H7 (cell line): ENCODE results near the gene ELN. TPM values are rescaled to one million over a fixed set of nuclear protein-coding genes. Genes with fewer than 3 reads are reported as not detected.
A peak's percentile ranks its signal among the peaks of the same experiment; 100 is the strongest.
"Not testable (repeated sequence)": the region's sequence is repeated elsewhere in the genome, so short reads cannot be mapped to it uniquely, and the experiment has no call there.

Experiments
- DNase-seq: peaks from one replicate; pipeline ENCODE4 v3.0.0; 2012
- H3K27me3 ChIP-seq: 2 replicates; pipeline ENCODE4 v1.6.0; 2011; ENCODE audit warnings: mild to moderate bottlenecking, low read length; ENCODE audit not compliant: control insufficient read depth, insufficient read depth
- H3K36me3 ChIP-seq: replicated peaks from 2 replicates; pipeline ENCODE4 v1.5.1; 2011; ENCODE audit warnings: low read length; ENCODE audit not compliant: control insufficient read depth, insufficient read depth
- H3K4me3 ChIP-seq: 2 replicates; pipeline ENCODE4 v1.5.1; 2011; ENCODE audit warnings: low read depth, mild to moderate bottlenecking, control low read depth, low read length, moderate library complexity; ENCODE audit not compliant: insufficient read depth
- total RNA-seq: library from RNA; depleted of rRNA; stranded (reverse); fragments of >200 nt; shearing (Covaris generic); gene quantifications from 2 replicates; pipeline ENCODE4 v1.2.3, GENCODE V29; 2014

The ELN gene
- total RNA-seq, 1 experiment from 2014 or later, result 2.7 TPM

DNA sequence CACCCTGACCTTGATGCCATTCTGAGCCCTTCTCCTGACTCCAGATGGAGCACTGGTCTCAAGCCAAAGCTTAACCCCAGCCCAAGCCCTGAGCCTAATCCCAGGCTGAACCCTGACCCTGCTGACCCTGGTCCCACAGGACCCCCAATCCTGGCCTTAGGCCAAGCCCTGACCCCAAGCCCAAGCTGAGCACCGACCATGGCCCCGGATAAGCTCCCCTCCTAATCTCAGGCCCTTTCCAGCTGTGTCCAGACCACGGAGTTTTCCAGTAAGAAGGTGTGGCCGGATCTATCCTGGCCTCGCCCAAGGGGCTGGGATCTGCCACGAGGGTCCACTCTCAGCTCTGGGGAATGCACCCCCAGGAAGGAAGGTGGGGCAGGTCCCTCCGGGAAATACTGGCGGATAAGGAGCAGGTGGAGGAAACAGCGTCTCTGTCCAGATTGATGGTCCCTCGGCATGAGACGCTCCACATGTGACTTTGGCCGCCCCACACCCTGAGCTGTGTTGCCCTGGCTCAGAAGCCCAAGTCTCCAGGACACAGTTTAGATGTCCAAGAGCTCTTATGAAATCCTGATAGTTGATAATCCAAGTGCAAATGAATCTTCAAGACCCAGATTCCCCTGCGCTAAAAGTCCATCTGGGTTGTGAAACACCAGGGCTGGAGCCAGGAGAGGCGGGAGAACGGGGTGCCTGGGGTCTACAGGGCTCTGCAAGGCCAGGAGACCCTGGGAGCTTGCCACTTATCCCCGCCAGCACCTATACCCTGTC lies 10.4 kb downstream of the ELN start:
- Histone ChIP-seq H3K36me3 (no peaks in the 10 kb centered on the region), H3K27me3 (no peaks in the 10 kb centered on the region), H3K4me3 (no peak overlapping the region)

DNA sequence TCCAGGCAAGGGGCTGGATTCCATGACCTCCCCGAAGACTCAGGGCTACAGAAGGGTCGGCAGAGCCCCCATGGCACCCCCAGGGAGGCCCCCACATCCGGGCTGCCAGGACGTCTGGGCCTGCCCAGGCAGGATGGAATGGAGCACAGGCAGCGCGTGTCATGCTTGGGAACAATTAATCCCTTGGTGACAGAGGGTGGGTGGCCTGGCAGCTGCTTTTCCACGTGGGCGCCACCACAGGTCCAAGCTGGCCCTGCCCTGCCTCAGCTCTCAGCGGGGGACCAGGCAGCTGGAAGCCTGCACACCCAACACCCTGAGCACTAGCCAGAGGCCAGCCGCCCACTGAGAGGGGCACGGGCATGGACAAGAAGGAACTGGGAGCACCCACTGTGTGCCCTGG lies 11.4 kb downstream of the ELN start:
- H3K27me3 ChIP-seq, result no peaks in the 10 kb centered on the region
- H3K36me3 ChIP-seq, result no peaks in the 10 kb centered on the region
- no peak overlapping the region for H3K4me3 ChIP-seq
- no peak for DNase-seq

More for the DNA sequence above, 10.4 kb downstream of the ELN start:
- no peak for DNase-seq

DNA sequence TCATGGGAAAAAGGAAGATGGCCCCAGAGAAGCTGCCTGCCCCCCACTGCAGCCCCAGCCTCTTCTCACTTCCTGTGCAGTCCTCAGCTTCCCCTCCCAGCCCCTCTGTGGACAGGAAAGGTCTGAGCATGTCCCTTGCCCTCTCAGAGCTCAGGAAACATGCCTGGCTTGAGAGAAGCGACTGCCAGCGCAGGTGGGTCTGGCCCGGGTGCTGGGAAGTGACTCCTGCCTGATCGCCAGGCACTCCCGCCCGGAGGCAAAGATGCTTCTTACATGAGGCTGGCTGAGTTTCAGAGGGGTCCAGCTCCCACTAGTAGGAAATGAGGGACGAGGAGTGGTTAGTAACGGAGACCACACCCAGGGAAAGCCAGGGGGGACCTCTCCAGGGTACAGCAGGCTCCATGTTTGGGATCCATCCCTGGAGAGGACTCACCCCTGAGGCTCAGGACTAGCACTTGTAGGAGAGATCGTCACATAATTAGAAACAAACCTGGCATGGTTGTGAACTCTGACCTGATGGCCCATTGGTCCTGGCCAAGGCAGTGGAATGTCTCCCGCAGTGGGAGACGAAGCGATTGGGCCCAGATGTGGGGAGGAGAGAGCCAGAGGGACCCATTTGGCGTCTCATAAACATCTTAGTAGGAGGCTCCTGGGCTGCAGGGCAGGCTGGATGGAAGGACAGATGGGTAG lies 12.3 kb downstream of the ELN start:
- Histone ChIP-seq H3K27me3 (no peaks in the 10 kb centered on the region), H3K4me3 (no peak overlapping the region), H3K36me3 (no peaks in the 10 kb centered on the region)
- no peak for DNase-seq

DNA sequence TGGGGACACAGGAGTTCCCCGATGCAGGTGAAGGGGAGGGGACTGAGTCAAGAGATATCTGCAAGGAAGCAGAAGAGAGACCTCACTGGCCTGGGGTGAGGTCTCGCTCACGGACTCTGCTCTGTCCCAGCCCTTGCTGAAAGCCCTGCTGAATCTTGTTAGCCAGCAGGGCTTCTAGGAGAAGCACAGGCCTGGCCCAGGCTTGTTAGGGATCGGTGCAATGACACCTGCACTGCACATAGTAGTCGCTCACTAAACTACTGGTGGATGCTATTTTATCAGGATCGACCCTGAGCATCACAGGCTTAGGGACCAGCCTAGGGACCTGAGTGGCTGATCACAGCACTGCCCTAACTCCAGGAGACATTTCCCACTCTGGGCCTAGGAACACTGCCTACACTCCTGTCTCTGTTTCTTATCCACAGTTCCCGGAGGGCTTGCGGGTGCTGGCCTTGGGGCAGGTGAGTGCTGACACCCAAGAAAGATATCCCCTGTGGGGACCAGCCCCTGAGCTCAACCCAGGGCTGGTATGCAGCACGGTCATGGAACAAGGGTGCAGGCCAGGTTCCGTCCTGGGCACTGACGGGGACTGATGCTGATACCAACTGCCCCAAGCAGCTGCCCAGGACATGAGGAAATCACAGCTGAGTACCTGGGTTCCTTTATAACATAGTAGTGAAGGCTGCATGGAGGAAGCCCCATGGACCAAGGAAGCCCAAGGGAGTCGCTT lies 13.0 kb downstream of the ELN start:
- Histone ChIP-seq H3K27me3 (no peaks in the 10 kb centered on the region), H3K36me3 (no peaks in the 10 kb centered on the region), H3K4me3 (no peak overlapping the region)
- DNase-seq, result no peak

DNA sequence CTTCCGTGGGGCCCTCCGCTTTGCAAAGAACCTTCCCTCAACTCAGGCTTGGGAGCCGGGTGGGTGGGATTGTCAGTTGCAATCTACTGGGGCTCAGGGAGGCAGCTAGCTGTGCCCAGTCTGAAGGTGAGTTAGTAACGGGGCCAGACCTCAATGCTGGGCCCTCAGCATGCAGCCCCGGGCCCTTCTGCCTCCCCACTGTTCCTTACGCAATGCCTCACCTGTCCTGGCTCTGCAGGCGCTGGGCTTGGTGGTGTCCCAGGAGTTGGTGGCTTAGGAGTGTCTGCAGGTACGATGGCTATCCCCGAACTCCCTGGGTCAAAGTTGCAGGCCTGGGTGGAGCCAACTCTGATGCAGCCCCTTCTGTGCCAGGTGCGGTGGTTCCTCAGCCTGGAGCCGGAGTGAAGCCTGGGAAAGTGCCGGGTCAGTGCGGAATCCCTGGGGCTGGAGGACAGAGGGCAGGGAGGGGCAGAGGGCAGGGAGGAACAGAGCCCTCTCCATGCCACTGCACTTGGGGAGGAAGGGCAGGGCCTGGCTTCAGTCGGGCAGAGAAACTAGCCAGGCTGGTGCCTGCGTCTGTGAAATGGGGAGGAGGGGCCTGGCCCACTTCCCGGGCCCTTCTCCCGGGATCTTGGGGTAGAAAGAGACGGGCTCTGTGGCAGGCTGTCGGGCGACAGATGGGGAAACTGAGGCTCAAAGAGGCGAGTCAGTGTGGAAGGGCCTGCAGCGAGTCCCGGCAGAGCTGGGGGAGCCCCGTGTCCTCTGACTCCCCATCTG lies 15.0 kb downstream of the ELN start:
- DNase-seq, result peak; percentile 81
- Histone ChIP-seq H3K36me3 (no peaks in the 10 kb centered on the region), H3K27me3 (no peaks in the 10 kb centered on the region), H3K4me3 (no peak overlapping the region)

DNA sequence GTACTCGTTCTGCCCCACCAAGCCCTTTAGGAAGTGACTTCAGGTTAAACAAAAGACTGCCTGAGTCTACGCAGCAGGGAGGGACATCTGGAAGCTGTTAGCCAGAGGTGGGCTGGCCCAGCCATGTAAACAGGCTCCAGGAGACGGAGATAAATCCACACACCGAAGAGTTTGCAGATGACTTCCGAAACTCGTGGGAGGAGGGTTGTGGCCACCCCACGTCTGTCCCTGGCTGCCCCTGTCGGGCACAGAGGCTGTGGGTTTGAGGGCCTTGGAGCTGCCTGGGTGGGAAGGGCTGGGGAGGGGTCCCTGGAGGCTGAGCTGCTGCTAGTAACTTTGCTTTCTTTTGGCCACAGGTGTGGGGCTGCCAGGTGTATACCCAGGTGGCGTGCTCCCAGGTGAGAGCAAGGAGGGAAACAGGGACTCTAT lies 15.6 kb downstream of the ELN start:
- peak; percentile 90 for DNase-seq
- no peaks in the 10 kb centered on the region for H3K36me3 ChIP-seq
- H3K4me3 ChIP-seq, result no peak overlapping the region
- no peaks in the 10 kb centered on the region for H3K27me3 ChIP-seq

DNA sequence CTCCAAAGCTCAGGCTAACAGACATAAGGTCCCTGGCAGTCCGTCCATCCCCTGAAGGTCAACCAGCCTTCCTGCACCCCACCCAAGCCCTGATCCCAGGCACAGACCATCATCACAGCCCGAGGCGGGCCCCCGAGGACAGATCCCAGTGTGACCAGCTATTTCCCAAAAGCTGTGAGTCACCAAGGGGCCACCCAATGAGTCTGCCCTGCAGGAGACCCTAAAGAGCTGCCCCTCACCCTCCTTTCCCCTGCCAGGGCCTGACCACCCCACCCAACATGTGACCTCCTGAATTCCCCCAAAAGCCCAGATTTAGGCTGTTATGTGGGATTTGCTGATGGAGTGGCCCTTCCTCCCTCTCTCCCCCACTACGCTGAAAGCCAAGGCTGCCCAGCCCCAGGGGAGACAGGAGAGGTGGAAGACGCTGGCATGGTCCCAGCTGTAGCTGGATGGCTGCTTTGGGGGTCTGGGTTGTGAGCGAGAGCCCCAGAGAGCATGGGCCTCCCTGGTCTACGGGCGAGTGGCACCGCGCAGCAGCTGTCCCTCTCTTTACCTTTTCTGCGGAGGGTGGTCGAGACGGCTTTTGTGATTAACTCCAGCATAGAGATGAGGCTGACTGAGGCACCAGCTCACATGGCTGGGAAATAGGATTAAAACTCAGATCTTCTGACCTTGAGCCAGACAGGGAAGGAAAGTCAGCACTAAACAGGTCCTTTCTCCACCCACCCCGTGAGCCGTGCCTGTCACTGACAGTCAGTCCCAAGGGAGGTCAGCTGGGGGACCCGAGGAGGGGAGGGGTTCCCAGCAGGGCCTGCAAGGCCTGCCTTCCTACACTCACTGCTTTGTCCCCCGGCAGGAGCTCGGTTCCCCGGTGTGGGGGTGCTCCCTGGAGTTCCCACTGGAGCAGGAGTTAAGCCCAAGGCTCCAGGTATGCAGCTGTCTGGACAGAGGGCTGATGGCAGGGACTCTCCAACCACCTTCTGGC lies 16.7 kb downstream of the ELN start:
- Histone ChIP-seq H3K36me3 (no peaks in the 10 kb centered on the region), H3K4me3 (no peak overlapping the region), H3K27me3 (no peaks in the 10 kb centered on the region)
- no peak for DNase-seq

DNA sequence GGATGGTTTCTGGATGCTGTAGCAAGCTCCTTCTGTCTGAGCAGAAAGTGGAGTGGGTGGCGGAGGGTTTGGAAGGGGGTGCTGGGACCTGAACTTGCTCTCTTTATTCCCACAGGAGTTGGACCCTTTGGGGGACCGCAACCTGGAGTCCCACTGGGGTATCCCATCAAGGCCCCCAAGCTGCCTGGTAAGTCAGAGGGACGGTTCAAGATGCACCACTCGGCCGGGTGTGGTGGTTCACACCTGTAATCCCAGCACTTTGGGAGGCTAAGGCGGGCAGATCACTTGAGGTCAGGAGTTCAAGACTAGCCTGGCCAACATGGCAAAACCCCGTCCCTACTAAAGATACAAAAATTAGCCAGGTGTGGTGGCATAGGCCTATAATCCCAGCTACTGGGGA lies 18.6 kb downstream of the ELN start:
- not testable (repeated sequence) for H3K27me3 ChIP-seq, DNase-seq, H3K4me3 ChIP-seq, H3K36me3 ChIP-seq

DNA sequence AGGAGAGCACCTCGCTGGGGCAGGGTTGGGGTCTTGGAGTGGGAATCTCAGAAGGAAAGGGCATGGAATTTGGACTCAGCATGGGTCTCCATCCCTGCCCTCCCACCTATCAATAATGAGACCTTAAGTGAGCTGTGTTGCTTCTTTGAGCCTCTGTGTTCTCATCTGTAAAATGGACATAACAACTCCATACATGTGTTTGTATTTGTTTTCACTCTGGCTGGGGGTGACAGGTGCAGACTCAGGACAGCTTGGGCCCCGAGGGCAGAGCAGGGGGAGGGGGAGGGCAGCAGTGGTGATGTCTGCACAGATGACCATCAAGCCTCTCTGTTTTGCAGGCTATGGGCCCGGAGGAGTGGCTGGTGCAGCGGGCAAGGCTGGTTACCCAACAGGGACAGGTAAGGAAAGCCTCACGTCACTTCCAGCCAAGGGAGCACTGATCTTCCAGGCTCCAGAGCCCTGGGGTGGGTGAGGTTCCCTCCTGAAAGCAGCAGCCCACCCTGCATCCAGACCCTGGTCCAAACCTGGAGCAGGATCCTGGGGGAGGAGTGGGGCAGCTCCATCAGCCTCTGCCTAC lies 19.9 kb downstream of the ELN start:
- Histone ChIP-seq H3K4me3 (no peak overlapping the region), H3K36me3 (no peaks in the 10 kb centered on the region), H3K27me3 (no peaks in the 10 kb centered on the region)
- no peak for DNase-seq

DNA sequence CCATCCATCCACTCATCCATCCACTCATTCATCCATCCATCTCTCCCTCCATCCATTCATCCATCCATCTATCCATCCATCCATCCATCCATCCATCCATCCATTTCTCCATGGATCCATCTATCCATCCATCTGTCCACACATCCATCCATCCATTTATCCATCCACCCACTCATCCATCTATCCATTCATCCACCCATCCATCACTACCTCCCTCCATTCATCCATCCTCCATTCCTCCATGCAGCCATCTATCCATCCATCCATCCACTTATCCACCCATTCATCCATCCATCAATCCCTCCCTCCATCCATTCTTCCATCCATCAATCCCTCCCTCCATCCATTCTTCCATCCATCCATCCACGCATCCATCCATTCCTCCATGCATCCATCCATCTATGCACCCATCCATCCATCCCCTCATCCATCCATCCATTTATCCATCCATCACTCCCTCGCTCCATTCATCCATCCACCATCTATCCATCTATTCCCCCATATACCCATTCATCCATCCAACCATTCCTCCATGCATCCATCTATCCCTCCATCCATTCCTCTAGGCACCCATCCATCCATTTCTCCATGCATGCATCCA lies 21.1 kb downstream of the ELN start:
- H3K4me3 ChIP-seq, result no peak overlapping the region
- H3K36me3 ChIP-seq, result no peaks in the 10 kb centered on the region
- no peak for DNase-seq
- no peaks in the 10 kb centered on the region for H3K27me3 ChIP-seq

DNA sequence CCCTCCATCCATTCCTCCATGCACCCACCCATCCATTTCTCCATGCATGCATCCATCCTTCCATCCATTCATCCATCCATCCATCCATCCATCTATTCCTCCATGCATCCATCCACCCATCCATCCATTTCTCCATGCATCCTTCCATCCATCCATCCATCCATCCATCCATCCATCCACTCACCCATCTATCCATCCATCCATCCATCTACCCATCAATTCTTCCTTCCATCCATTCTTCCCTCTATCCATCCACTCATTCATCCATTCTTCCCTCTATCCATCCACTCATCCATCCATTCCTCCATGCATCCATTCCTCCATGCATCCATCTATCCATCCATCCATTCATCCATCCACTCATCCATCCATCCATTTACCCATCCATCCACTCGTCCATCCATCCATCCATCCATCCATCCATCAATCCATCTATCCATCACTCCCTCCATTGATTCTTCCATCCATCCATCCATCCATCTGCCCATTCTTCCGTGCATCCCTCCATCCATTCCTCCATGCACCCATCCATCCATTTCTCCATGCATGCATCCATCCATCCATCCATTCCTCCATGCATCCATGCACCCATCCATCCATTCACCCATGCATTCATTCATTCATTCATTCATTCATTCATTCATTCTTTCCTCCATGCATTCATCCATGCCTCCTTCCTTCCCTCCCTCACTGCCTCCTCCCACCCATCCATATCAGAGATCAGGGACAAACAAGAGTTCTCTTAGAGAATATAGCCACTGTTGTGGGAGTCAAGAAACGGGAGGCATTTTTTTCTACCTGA lies 22.2 kb downstream of the ELN start:
- H3K36me3 ChIP-seq, result no peaks in the 10 kb centered on the region
- no peaks in the 10 kb centered on the region for H3K27me3 ChIP-seq
- no peak for DNase-seq
- no peak overlapping the region for H3K4me3 ChIP-seq

DNA sequence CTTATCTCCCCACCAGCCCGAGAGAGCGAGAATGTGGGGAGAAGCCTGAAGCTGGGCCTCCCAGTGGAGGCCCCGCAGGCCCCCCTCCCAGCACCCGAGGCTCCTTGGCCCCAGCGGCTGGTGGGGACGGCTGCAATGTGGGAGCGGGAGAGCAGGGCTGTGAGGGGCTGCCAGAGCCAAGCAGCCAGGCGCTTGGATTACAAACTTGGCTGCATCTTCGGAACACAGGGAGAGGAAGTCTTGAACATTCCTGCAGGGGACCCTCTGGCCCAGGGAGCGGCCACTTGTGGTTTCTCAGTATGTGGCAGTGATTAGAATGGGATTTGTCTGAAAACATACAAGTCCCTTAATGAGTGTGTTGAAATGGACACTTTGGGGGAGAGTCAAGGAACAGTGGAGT lies 23.2 kb downstream of the ELN start:
- H3K4me3 ChIP-seq, result no peak overlapping the region
- no peaks in the 10 kb centered on the region for H3K27me3 ChIP-seq
- DNase-seq, result peak; percentile 57
- no peaks in the 10 kb centered on the region for H3K36me3 ChIP-seq
